Panc1 (cell line): ENCODE results near the gene KCNQ1. TPM values are rescaled to one million over a fixed set of nuclear protein-coding genes. Genes with fewer than 3 reads are reported as not detected.

Source experiments
- ATAC-seq: fragments of 200-7000 bp; cut with Tn5 transposase; 2 replicates; pipeline ENCODE4 v1.9.1; 2020; ENCODE audit warnings: mild to moderate bottlenecking, moderate library complexity
- BruUV-seq: library from RNA; stranded (reverse); fragments of 400-500 nt; replicated peaks from 2 replicates; lab custom pipeline; 2021; lab: Mats Ljungman, UMichigan
- CTCF ChIA-PET: fragments of 300-600 bp; sonication (Branson Sonifier 250); formaldehyde crosslinking; loops from one replicate; lab custom pipeline; 2022; ENCODE audit warnings: antibody characterized with exemption; lab: Charles Lee
- POLR2A ChIA-PET: fragments of 300-600 bp; sonication (Branson Sonifier 250); formaldehyde crosslinking; loops from one replicate; lab custom pipeline; 2022; ENCODE audit warnings: antibody characterized with exemption; lab: Charles Lee
- DNase-seq: peaks from one replicate; pipeline ENCODE4 v3.0.0-alpha.2; 2010; ENCODE audit warnings: low read depth, low spot score
- H3K27ac ChIP-seq: 2 replicates; pipeline ENCODE4 v1.5.1; 2011; ENCODE audit warnings: mild to moderate bottlenecking, low read length, inconsistent platforms
- H3K27me3 ChIP-seq: fragments of 200-500 bp; sonication (Bioruptor generic); 2 replicates; pipeline ENCODE4 v1.6.0; 2014; ENCODE audit warnings: low read length, inconsistent platforms; ENCODE audit not compliant: control insufficient read depth, insufficient read depth
- H3K36me3 ChIP-seq: fragments of 200-500 bp; sonication (Bioruptor generic); 2 replicates; pipeline ENCODE4 v1.5.1; 2014; ENCODE audit warnings: inconsistent platforms, mild to moderate bottlenecking, low read length, moderate library complexity; ENCODE audit not compliant: control insufficient read depth, insufficient read depth
- H3K4me1 ChIP-seq: 2 replicates; pipeline ENCODE4 v1.5.1; 2011; ENCODE audit warnings: inconsistent platforms, mild to moderate bottlenecking, low read length, moderate library complexity; ENCODE audit not compliant: control insufficient read depth, insufficient read depth
- H3K4me3 ChIP-seq, 2 experiments: 2 replicates each; pipeline ENCODE4 v1.5.1; 2011 to 2012; ENCODE audit warnings: low read depth in 2 of 2, low read length in 2 of 2, mild to moderate bottlenecking in 2 of 2, inconsistent platforms in 1 of 2, moderate library complexity in 1 of 2
- H3K9me3 ChIP-seq: fragments of 200-500 bp; sonication (Bioruptor generic); 2 replicates; pipeline ENCODE4 v1.5.1; 2014; ENCODE audit warnings: low read depth, mild to moderate bottlenecking, inconsistent platforms, low read length, moderate library complexity; ENCODE audit not compliant: control insufficient read depth, insufficient read depth
- CTCF ChIP-seq: fragments of 450-650 bp; IDR thresholded peaks from 2 replicates; pipeline ENCODE4 v1.5.1; 2017; ENCODE audit warnings: mild to moderate bottlenecking
- POLR2AphosphoS5 ChIP-seq: IDR thresholded peaks from 2 replicates; pipeline ENCODE4 v1.6.1; 2012; ENCODE audit warnings: mild to moderate bottlenecking, low read depth, low read length, moderate library complexity
- REST ChIP-seq, 2 experiments: IDR thresholded peaks; 2 replicates each; pipeline ENCODE4 v1.6.1; 2011 to 2012; ENCODE audit warnings: low read depth in 2 of 2, control low read depth in 1 of 2, low read length in 1 of 2, mild to moderate bottlenecking in 1 of 2, moderate library complexity in 1 of 2; ENCODE audit not compliant: insufficient read depth in 1 of 2
- SIN3A ChIP-seq: IDR thresholded peaks from 2 replicates; pipeline ENCODE4 v1.6.1; 2012; ENCODE audit warnings: low read depth, mild to moderate bottlenecking, low read length, moderate library complexity, borderline replicate concordance; ENCODE audit not compliant: insufficient read depth
- TCF7L2 ChIP-seq: IDR thresholded peaks from 2 replicates; pipeline ENCODE4 v1.6.1; 2011; ENCODE audit warnings: mild to moderate bottlenecking, low read depth, low read length, inconsistent platforms
- in situ Hi-C: cut with HindIII; loops from 2 replicates; pipeline ENCODE4 v1.10.0; 2016; ENCODE audit warnings: low sequenced_read_pairs, low pct_unique_long_range_greater_than_20kb
- intact Hi-C: fragments of 100-400 bp; cut with micrococcal nuclease; formaldehyde crosslinking; loops from one replicate; pipeline ENCODE4 v1.10.0; 2022; ENCODE audit not compliant: unreplicated experiment
- total RNA-seq: library from RNA; stranded (reverse); gene quantifications from one replicate; pipeline ENCODE4 v1.2.1, GENCODE V29; 2021; ENCODE audit not compliant: unreplicated experiment

KCNQ1 gene
- total RNA-seq, 1 experiment from 2014 or later = 1.0 TPM

GRCh38 chr11:2806351-2807024, 361.7 kb downstream of the KCNQ1 start:
- intact Hi-C loops = no loop called here
- ChIA-PET POLR2A (no interaction called here), CTCF (interaction anchor here (0.6 kb wide), 1 partner anchor 59 kb away, joined by 3 read pairs; no protein-coding TSS in a partner anchor)
- Histone ChIP-seq H3K36me3 (no peaks in the 10 kb centered on the region), H3K27me3 (peaks cover 4% of the 10 kb centered on the region; the same call in 1 of the 2 replicates), H3K4me1 (peaks cover 8% of the 10 kb centered on the region; the same call in 1 of the 2 replicates), H3K4me3 (no peak overlapping the region), H3K9me3 (no peaks in the 10 kb centered on the region), H3K27ac (no peak overlapping the region)
- DNase-seq (no peak), ATAC-seq (no peak)
- TF ChIP-seq TCF7L2 (no peak), SIN3A (no peak), REST (IDR thresholded peaks at IDR 0.05; ENCODE audit: insufficient read depth in 1 of 2, low read depth in 2 of 2, low read length in 1 of 2) (no peak), CTCF (no peak), POLR2AphosphoS5 (no peak)
- BruUV-seq = no TSS peak
- in situ Hi-C loops = no loop called here

- no peak for ATAC-seq
- intact Hi-C loops = no loop called here
Measured at GRCh38 chr11:2807025-2807681, 362.3 kb downstream of the KCNQ1 start.

More at GRCh38 chr11:2807025-2807681, 362.3 kb downstream of the KCNQ1 start:
- no peak overlapping the region for H3K27ac ChIP-seq
- in situ Hi-C loops = no loop called here
- TF ChIP-seq REST (IDR thresholded peaks at IDR 0.05; ENCODE audit: insufficient read depth in 1 of 2, low read depth in 2 of 2, low read length in 1 of 2) = no peak
- TF ChIP-seq CTCF = no peak
- no peak for TF ChIP-seq TCF7L2
- TF ChIP-seq POLR2AphosphoS5 = no peak
- TF ChIP-seq SIN3A = no peak
- no peaks in the 10 kb centered on the region for H3K9me3 ChIP-seq
- H3K4me3 ChIP-seq = no peak overlapping the region; a peak in 1 of 4 replicates
- ChIA-PET POLR2A (no interaction called here), CTCF (no interaction called here)
- DNase-seq = no peak
- H3K36me3 ChIP-seq = no peaks in the 10 kb centered on the region
- peaks cover 8% of the 10 kb centered on the region; the same call in 1 of the 2 replicates for H3K4me1 ChIP-seq
- H3K27me3 ChIP-seq = peaks cover 4% of the 10 kb centered on the region; the same call in 1 of the 2 replicates
- BruUV-seq = no TSS peak
